HG03196 (cell line): ENCODE results near the gene TTC9.

Experiments used
- ATAC-seq: cut with Tn5 transposase; IDR thresholded peaks from one replicate; pipeline ENCODE4 v1.9.1; 2021; ENCODE audit not compliant: unreplicated experiment

TTC9 gene

DNA sequence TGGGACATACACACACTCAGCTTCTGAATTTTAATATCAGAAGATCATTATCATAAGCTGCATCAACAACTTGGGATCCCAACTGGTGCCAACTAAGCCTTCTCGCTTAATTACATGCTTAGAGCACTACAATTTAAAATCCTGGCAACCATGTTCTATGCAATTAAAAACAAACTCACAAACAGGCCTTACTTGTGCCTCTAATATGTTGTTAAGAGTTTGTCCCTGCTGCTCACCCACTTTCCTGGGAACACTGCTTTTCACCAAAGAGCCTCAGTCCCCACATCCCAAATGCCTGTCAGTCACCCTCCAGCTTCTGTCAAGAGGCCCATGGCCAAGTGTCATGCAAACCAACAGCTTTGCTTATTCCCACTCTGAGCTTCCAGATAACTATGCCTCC is 69.7 kb downstream of the TTC9 start:
- ATAC-seq: no peak

DNA sequence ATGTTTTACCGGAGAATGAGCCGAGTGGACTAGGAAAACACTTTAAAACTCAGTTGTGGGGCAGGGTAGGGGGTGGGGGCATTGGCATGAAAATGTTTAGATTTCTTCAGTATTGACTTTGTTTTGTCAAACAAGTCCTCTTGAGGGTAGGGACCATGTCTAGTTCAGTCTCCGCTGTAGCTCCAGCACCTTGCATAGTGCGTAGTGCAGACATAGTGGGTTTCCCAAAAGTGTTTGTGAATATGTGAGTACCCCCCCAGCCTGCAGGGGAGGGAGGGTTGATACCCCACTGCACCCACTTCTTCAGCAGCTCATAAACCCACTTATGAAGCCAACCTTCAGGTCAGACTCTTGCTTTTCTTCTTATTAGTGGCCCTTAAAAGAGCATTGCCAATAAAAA is 71.4 kb downstream of the TTC9 start:
- ATAC-seq: no peak

DNA sequence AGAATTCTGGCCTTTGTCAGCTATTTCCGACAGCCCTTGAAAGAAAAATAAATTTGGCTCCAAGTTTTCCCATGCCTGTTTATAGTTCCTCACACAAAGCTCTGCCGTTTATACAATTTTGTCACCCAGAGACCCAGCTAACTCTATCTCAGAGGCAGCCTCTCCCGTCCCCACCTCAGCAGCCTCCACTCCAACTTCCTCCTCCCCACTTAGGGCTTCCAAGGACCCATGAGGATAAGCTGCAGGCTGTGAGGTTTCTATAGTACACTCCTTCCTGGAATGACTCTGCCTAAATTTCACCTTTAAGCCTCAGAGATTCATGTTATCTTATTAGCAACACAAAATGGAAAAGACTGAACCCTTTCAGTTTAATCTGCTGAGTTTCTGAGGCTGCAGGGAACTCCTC is 71.8 kb downstream of the TTC9 start:
- ATAC-seq: no peak

GRCh38 chr14:70714055-70714550 is 72.4 kb downstream of the TTC9 start:
- no peak for ATAC-seq

DNA sequence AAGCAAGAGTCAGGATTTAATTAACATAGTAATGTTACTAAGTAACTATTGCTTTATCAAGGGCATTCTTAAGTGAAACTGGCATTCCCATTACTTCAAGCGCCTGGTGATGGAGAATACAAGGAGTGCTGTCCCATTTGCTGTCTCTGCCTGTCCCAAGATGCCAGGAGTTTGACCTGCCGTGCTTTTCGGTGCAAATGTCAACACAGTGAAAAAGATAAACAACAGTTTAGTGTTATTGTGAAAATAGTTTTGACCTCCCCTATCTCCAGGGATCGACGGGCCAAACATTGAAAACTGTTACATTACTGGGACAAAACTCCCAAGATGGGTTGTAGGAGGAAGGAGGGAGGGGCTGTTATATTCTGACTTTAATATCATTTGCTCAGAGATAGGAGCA is 74.8 kb downstream of the TTC9 start:
- no peak for ATAC-seq

GRCh38 chr14:70716958-70717357 is 75.2 kb downstream of the TTC9 start:
- ATAC-seq: no peak

- no peak for ATAC-seq
Measured at GRCh38 chr14:70718383-70719118, 76.8 kb downstream of the TTC9 start.

DNA sequence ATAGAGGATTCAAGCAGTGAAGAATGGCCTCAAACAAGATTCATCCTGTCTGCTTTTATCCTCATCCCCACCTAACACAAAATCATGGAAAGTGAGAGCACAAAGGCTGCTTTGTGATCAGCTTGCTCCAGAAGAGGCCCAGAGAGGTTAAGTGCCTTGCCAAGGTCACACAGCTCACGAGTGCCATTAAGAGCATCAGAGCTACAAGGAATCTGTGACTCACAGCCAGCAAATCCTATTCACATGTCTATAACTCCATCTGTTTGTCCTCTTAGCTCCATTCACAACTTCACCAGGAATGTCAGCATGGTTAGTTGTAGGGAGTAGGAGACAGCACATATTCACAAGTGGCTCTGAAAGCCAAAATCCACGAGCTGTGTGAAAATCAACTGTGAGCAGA is 79.8 kb downstream of the TTC9 start:
- ATAC-seq: no peak

GRCh38 chr14:70722418-70722817 is 80.7 kb downstream of the TTC9 start:
- no peak for ATAC-seq

- ATAC-seq: no peak
Measured at GRCh38 chr14:70723276-70723675, 81.6 kb downstream of the TTC9 start.

GRCh38 chr14:70724110-70724509 is 82.4 kb downstream of the TTC9 start:
- ATAC-seq: no peak

GRCh38 chr14:70724944-70725343 is 83.2 kb downstream of the TTC9 start:
- no peak for ATAC-seq
